Measurements from ENCODE around the gene ETAA1. TPM values are rescaled to one million over a fixed set of nuclear protein-coding genes. Genes with fewer than 3 reads are reported as not detected.

Gene ETAA1
- total RNA-seq (1 to 10 TPM; 3.7 to 7.0 (median 5.4) TPM), polyA plus RNA-seq (1 to 10 TPM; 4.3 to 9.3 TPM)
- long read RNA-seq, donor 1, partial matches to known transcripts: 2 of 8 reads
- long read RNA-seq, donor 1, other reads (novel, unspliced or antisense): 2 of 8 reads
- long read RNA-seq, donor 2, transcript ETAA1-201 (6 exons, 3,418 nt): major isoform, 6 of 11 reads
- long read RNA-seq, donor 2, partial matches to known transcripts: 2 of 11 reads
- long read RNA-seq, donor 2, other reads (novel, unspliced or antisense): 2 of 11 reads
- long read RNA-seq, donor 3, partial matches to known transcripts: 5 of 10 reads
- long read RNA-seq, donor 3, other reads (novel, unspliced or antisense): 3 of 10 reads

DNA sequence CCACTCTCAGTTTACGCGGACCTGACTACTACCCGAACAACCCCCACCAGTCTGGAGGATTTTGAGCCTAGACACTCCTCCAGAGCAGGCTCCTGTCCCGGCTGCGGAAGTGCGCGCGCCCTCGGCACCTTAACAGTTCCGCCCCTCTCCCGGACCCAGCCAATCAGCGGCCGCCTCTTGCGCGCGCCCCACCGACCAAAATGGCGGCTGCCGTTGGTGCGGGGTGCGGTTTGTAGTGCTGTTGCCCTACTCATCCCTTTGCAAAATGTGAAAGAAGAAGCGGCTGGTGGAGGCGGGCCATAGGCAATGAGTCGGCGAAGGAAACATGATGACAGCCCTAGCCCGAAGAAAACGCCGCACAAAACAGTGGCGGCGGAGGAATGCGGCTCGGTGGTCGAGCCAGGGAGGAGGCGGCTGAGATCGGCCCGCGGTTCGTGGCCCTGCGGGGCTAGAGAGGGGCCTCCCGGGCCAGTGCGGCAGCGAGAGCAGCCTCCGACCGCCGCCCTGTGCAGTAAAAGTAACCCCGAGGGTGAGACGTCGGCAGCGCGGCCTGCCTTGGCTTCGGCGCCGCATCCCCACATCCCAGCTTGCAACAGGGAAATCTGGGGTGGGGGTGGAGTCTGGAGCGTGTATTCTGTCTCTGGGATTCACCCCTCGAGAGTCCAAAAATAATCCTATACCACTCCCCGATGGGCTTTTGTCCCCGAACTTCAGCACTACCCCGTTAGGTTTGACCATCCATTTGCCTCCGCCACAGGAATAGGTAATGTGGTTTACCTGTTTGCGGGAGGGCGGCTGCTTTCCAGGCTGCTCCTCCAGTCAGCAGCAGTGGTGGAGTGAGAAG is at the start of gene ETAA1:
TSS of gene ETAA1 (plus strand) at position 191 of the 844 bp plus-strand sequence. CDS start at position 307, 116 bp downstream.
- intact Hi-C loops (cut with DNase I): loop anchor here in 2 of 10 donors (5.0 to 10.0 kb wide), 2 partner anchors 963 to 965 kb away; partner anchors contain the start of gene MEIS1 (in 1 of the 2)
- WGBS, 2 donors: 0 to 1% methylated on average over 61 of the region's 61 CpGs
- Histone ChIP-seq H3K4me1 (peaks cover 0 to 39% (median 20%) of the 10 kb centered on the region in 9 donors), H3K9me3 (no peaks in the 10 kb centered on the region), H3K4me3 (peak within 1 kb of the TSS; percentile 66 to 99 (median 93)), H3K27ac (peak within 1 kb of the TSS; percentile 57 to 97 (median 89)), H3K36me3 (peaks cover 0 to 25% (median 0%) of the 10 kb centered on the region in 9 donors), H3K27me3 (no peaks in the 10 kb centered on the region)
- ATAC-seq: peak; percentile 100
- peak; percentile 94 to 95 for DNase-seq
- TF ChIP-seq, protein P1, sequence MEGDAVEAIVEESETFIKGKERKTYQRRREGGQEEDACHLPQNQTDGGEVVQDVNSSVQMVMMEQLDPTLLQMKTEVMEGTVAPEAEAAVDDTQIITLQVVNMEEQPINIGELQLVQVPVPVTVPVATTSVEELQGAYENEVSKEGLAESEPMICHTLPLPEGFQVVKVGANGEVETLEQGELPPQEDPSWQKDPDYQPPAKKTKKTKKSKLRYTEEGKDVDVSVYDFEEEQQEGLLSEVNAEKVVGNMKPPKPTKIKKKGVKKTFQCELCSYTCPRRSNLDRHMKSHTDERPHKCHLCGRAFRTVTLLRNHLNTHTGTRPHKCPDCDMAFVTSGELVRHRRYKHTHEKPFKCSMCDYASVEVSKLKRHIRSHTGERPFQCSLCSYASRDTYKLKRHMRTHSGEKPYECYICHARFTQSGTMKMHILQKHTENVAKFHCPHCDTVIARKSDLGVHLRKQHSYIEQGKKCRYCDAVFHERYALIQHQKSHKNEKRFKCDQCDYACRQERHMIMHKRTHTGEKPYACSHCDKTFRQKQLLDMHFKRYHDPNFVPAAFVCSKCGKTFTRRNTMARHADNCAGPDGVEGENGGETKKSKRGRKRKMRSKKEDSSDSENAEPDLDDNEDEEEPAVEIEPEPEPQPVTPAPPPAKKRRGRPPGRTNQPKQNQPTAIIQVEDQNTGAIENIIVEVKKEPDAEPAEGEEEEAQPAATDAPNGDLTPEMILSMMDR (IDR thresholded peaks at IDR 0.05): peak in 1 of 9 donors; percentile 8

DNA sequence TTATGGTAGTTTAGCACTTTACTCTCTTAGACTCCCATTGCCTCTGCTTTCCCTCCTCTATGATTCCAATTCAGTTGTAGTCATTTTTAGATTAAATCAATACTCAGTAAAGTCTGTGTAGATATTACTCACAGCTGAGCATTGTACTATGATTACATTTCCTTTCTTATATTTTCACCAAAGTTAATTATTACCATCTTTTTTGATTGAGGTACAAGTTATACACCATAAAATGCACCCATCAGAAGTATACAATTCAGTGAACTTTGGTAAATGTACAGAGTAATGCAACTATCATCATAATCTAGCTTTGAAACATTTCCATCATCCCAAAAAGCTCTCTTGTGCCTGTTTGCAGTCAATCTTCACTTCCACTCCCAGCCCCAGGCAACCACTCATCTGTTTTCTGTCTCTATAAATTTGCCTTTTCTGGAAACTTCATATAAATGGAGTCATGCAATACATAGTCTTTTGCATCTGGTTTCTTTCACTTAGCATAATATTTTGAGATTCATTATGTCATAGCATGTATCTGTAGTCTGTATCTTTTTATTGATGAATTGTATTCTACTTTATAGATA is 30.2 kb upstream of the ETAA1 start:
- no peak for DNase-seq
- no peaks in the 10 kb centered on the region for H3K27me3 ChIP-seq

DNA sequence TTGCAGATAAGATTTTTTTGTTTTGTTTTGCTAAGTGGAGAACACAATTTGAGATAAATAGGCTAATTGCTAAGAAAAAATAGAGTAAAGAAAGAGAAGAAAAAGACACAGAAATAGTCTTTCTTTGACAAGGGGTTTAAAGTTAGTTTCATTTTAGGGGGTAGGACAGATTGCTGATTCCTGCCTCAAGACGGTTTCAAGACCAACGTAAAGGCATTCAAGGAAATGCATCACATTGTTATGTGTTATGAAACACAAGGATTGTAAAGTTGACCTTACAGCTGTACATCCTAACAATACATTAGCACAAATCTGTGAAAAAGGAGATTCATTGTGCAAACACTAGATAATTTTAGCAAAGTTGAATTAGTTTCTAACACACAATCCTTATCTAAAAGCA is 22.7 kb upstream of the ETAA1 start:
- Histone ChIP-seq H3K9me3 (peaks cover 0 to 13% (median 0%) of the 10 kb centered on the region in 11 donors), H3K27me3 (no peaks in the 10 kb centered on the region), H3K4me1 (no peaks in the 10 kb centered on the region), H3K4me3 (peak overlapping the region in 2 of 10 donors; percentile 2 to 6), H3K36me3 (no peaks in the 10 kb centered on the region), H3K27ac (no peak overlapping the region)
- intact Hi-C loops (cut with DNase I): no loop called here
- TF ChIP-seq, protein P1 (IDR thresholded peaks at IDR 0.05): no peak
- ATAC-seq (no peak), DNase-seq (no peak)
- WGBS, 2 donors: 17 to 32% methylated on average over 2 of the region's 2 CpGs

More for the DNA sequence above, 30.2 kb upstream of the ETAA1 start:
- H3K4me3 ChIP-seq: no peak overlapping the region
- H3K36me3 ChIP-seq: no peaks in the 10 kb centered on the region
- TF ChIP-seq, protein P1 (IDR thresholded peaks at IDR 0.05): no peak
- intact Hi-C loops (cut with DNase I): no loop called here
- H3K27ac ChIP-seq: no peak overlapping the region
- H3K4me1 ChIP-seq: no peaks in the 10 kb centered on the region
- H3K9me3 ChIP-seq: peaks cover 0 to 4% (median 0%) of the 10 kb centered on the region in 11 donors
- no peak for ATAC-seq

DNA sequence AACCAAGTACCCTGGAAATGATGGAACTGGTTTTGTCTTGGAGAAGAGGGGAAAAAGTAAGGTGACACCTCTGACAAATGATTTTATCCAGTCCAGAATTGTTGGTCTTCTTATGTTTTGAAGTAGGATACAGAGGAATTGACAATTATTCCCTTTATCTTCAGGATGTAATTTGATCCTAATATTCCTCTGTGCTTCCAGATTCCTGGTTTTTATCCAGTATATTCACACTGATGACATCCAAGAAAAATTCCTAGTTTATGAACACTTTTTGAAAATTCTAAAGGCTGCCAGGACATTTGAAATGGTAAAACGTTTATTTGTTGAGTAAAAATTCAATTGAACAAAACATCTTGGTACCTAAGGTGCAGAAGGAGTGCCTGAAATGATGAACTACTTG is 22.2 kb upstream of the ETAA1 start:
- Histone ChIP-seq H3K4me1 (no peaks in the 10 kb centered on the region), H3K27me3 (no peaks in the 10 kb centered on the region), H3K27ac (no peak overlapping the region), H3K4me3 (no peak overlapping the region), H3K36me3 (no peaks in the 10 kb centered on the region), H3K9me3 (peaks cover 0 to 15% (median 0%) of the 10 kb centered on the region in 11 donors)
- TF ChIP-seq, protein P1 (IDR thresholded peaks at IDR 0.05): no peak
- WGBS, 2 donors: 42 to 51% methylated on average over 1 of the region's 1 CpG
- intact Hi-C loops (cut with DNase I): no loop called here
- ATAC-seq: no peak
- DNase-seq: no peak
